HG03565 (cell line): Measurements from ENCODE around the gene FSTL4.

Experiments used
- ATAC-seq: cut with Tn5 transposase; IDR thresholded peaks from one replicate; pipeline ENCODE4 v1.9.1; 2021; ENCODE audit warnings: mild to moderate bottlenecking, moderate library complexity; ENCODE audit not compliant: unreplicated experiment

FSTL4 gene

GRCh38 chr5:133155326-133155969 is 456.9 kb downstream of the FSTL4 start:
- ATAC-seq: no peak

DNA sequence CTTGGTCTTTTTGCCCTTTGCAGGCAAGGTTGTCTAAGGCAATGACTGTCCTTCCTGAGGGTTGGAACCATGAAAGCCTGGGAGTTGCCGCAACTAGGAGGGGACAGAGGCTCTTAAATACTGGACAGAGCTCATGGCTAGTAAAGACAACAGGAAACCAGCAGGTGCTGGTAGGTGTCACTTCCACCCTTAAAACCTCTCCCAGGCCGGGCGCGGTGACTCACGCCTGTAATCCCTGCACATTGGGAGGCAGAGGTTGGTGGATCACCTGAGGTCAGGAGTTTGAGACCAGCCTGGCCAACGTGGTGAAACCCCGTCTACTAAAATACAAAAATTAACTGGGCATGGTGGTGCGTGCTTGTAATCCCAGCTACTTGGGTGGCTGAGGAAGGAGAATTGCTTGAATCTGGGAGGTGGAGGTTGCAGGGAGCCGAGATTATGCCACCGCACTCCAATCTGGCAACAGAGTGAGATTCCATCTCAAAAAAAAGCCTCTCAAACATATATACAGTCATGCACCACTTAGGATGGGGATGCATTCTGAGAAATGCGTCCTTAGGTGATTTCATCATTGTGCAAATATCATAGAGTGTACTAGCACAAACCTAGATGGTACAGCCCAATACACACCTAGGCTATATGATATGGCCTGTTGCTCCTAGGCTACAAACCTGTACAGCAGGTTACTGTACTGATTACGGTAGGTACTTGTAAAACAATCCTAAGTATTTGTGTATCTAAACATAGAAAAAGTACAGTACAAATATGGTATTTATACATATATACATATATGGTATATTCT is 457.9 kb downstream of the FSTL4 start:
- ATAC-seq: no peak

DNA sequence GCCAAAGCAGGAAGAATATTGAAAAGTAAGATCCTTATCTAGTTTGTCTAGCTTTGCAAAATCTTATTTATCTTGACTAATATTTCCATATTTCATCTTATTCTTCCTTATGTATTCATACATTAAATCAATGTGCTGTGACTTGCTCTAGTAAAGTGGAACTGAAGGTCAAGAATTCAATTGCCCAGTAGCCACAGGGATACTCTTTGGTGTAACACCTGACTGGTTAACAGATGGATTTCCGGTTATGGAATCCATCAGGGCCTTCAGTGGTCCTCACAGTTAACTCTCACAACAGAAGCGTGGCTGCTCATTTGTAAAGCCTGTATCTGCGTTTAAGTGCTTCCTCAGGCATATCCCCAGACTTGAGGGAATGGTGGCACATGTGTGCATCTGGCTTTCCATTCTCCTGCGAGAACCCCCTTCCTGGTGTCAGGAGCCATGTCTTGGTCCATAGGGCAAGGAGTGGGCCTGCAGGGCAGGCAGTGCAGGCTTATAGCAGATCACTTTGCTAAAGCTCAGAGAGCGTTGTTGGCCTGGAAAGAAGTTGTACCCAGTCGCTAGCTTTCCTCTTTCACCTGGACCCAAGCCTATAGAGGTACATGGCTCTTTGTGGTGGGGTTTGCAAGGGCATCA is 461.3 kb downstream of the FSTL4 start:
- no peak for ATAC-seq

- no peak for ATAC-seq
Observed at GRCh38 chr5:133149345-133149744, 463.0 kb downstream of the FSTL4 start.

DNA sequence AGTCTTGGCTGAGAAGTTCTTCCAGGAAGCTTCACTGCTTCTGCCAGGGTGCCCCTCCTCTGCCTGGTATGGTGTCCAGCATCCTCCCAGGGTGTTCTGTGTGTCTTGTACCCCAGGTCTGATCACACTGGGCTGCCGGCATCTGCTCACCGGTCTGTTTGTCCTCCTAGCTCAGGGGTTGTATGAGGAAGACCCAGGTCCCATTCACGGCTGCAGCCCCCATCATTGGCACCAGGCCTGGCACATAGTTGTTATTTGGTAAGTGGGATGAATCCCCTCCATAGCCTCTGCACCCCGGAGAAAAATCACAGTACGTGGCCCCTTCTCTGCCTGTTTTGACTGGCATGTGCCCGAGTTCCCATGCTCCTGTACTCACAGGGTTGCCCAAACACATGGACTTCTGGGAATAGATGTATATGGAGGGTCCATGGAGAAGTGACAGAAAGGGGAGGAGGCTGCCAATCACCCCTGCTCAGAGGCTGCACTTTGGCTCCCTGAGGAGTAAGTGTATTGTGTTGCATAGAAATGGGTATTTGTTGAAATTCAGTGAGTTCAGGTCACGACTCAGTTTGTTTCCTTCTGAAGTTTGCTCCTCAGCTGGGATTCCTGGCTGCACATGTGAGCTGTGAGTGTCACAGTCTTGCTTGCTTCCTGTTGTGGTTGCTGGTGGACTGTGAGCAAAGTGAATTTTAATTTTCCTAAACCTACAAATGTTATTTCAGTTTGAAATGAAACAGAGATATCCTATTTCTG is 464.4 kb downstream of the FSTL4 start:
- ATAC-seq: no peak

DNA sequence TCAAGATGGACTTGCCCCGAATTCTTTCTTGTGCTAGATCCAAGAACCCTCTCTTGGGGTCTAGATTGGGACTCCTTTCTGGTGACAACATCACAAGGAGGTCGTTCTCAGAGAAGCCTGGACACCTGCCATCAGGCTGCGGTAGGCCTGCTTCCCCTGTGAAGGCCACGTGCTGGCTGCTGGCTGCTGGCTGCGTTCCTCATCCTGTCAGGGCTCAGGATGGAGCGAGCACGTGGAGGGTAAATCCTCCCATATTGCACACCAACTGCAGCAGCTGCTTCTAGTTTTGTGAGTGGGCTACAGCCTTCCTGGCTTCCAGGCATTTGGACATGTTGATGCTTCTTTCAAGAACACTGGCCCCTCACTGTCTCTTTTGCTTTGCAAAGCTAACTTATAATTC is 464.9 kb downstream of the FSTL4 start:
- no peak for ATAC-seq
